Left ventricle myocardium superior (tissue), 1 donor: Measurements from ENCODE around the gene ELK4. TPM values are rescaled to one million over a fixed set of nuclear protein-coding genes. Genes with fewer than 3 reads are reported as not detected.

Source experiments
- ATAC-seq: fragments of 200-7000 bp; cut with Tn5 transposase; one replicate; pipeline ENCODE4 v1.9.1; 2020; ENCODE audit warnings: mild to moderate bottlenecking, moderate library complexity
- DNase-seq: peaks from one replicate; pipeline ENCODE4 v3.0.0-alpha.2; 2020
- intact Hi-C: fragments of 100-400 bp; cut with micrococcal nuclease; formaldehyde crosslinking; loops from one replicate; pipeline ENCODE4 v1.11.0; 2022
- total RNA-seq: library from RNA; stranded (reverse); fragmentation: NEBNext Ultra II Directional; extraction: Animal tissue kit (Norgen Biotek cat#: 25700); gene quantifications from one replicate; pipeline ENCODE4 v1.2.1, GENCODE V29; 2021
- donor health status: DM: no; HTN: yes; CAD: no; lungs with severe emphysema.

ELK4 gene
- total RNA-seq, 1 donor from 2014 or later, result 40.5 TPM

GRCh38 chr1:205589618-205590456, 42.0 kb downstream of the ELK4 start:
- intact Hi-C loops, result no loop called here
- no peak for ATAC-seq
- DNase-seq, result no peak

GRCh38 chr1:205589046-205589445, 42.8 kb downstream of the ELK4 start:
- ATAC-seq (no peak), DNase-seq (no peak)
- intact Hi-C loops, result no loop called here

GRCh38 chr1:205588636-205589035, 43.2 kb downstream of the ELK4 start:
- intact Hi-C loops, result no loop called here
- no peak for DNase-seq
- no peak for ATAC-seq

- ATAC-seq (no peak), DNase-seq (no peak)
- intact Hi-C loops, result no loop called here
Observed at GRCh38 chr1:205587581-205587980, 44.2 kb downstream of the ELK4 start.

- intact Hi-C loops, result no loop called here
- DNase-seq, result no peak
- no peak for ATAC-seq
Observed at GRCh38 chr1:205585835-205586785, 45.7 kb downstream of the ELK4 start.

GRCh38 chr1:205585169-205585834, 46.5 kb downstream of the ELK4 start:
- intact Hi-C loops, result no loop called here
- no peak for ATAC-seq
- no peak for DNase-seq

- ATAC-seq, result no peak
- no peak for DNase-seq
- intact Hi-C loops, result no loop called here
Observed at GRCh38 chr1:205584732-205585131, 47.1 kb downstream of the ELK4 start.

GRCh38 chr1:205583461-205584130, 48.2 kb downstream of the ELK4 start:
- ATAC-seq (no peak), DNase-seq (no peak)
- intact Hi-C loops, result no loop called here

- DNase-seq (no peak), ATAC-seq (peak; percentile 37)
Observed at GRCh38 chr1:205582471-205583291, 49.1 kb downstream of the ELK4 start.

GRCh38 chr1:205582046-205582445, 49.8 kb downstream of the ELK4 start:
- intact Hi-C loops, result no loop called here
- no peak for DNase-seq
- peak; percentile 15 for ATAC-seq

More at GRCh38 chr1:205582471-205583291, 49.1 kb downstream of the ELK4 start:
- intact Hi-C loops, result no loop called here

GRCh38 chr1:205581321-205581980, 50.4 kb downstream of the ELK4 start:
- DNase-seq (no peak), ATAC-seq (no peak)
- intact Hi-C loops, result no loop called here

GRCh38 chr1:205580923-205581180, 51.0 kb downstream of the ELK4 start:
- intact Hi-C loops, result no loop called here
- no peak for ATAC-seq
- no peak for DNase-seq

GRCh38 chr1:205580140-205580922, 51.5 kb downstream of the ELK4 start:
- ATAC-seq (no peak), DNase-seq (no peak)
- intact Hi-C loops, result no loop called here

- no peak for DNase-seq
- no peak for ATAC-seq
- intact Hi-C loops, result no loop called here
Observed at GRCh38 chr1:205579711-205580110, 52.1 kb downstream of the ELK4 start.

GRCh38 chr1:205578780-205579571, 52.8 kb downstream of the ELK4 start:
- DNase-seq (no peak), ATAC-seq (no peak)
- intact Hi-C loops, result no loop called here

- no peak for DNase-seq
- intact Hi-C loops, result no loop called here
- no peak for ATAC-seq
Observed at GRCh38 chr1:205577874-205578658, 53.7 kb downstream of the ELK4 start.
